Measurements from ENCODE around the gene DNAH14. TPM values are rescaled to one million over a fixed set of nuclear protein-coding genes. Genes with fewer than 3 reads are reported as not detected.
"Not testable (repeated sequence)": the region's sequence is repeated elsewhere in the genome, so short reads cannot be mapped to it uniquely, and the experiment has no call there.

Gene DNAH14
- total RNA-seq, result 10 to 100 TPM in 1 of 4 donors, 1 to 10 TPM in 3; 8.0 to 10.1 (median 9.0) TPM
- polyA plus RNA-seq, result 3.4 TPM
- long read RNA-seq, donor 1, partial matches to known transcripts, result 1 of 6 reads
- long read RNA-seq, donor 1, other reads (novel, unspliced or antisense), result 3 of 6 reads
- long read RNA-seq, donor 2, partial matches to known transcripts, result 0 of 3 reads
- long read RNA-seq, donor 2, other reads (novel, unspliced or antisense), result 2 of 3 reads
- long read RNA-seq, donor 3, partial matches to known transcripts, result 1 of 6 reads
- long read RNA-seq, donor 3, other reads (novel, unspliced or antisense), result 1 of 6 reads
- long read RNA-seq, donor 4, partial matches to known transcripts, result 0 of 4 reads
- long read RNA-seq, donor 4, other reads (novel, unspliced or antisense), result 1 of 4 reads

GRCh38 chr1:224929335-224930237 lies at the start of gene DNAH14:
Gene DNAH14, plus strand, starts transcription at chr1:224929675. Its CDS starts 23,028 bp downstream, at chr1:224952703.
- Histone ChIP-seq H3K27ac (ENCODE audit: low read length) (no peak within 1 kb of the TSS), H3K9me3 (ENCODE audit: control insufficient read depth, low read length) (no peaks in the 10 kb centered on the region), H3K4me3 (ENCODE audit: low read length) (peak within 1 kb of the TSS; percentile 38), H3K27me3 (ENCODE audit: control insufficient read depth, insufficient read depth) (no peaks in the 10 kb centered on the region), H3K4me1 (ENCODE audit: control insufficient read depth, insufficient read depth, low read length) (no peaks in the 10 kb centered on the region)
- ATAC-seq (peak; percentile 99), DNase-seq (peak; percentile 82 to 87 (median 85))
- WGBS, result 2% methylated on average over 75 of the region's 75 CpGs
- intact Hi-C loops (cut with DNase I), result no loop called here

- peaks cover 3% of the 10 kb centered on the region for H3K27me3 ChIP-seq (ENCODE audit: control insufficient read depth, insufficient read depth)
- no peak for ATAC-seq
Measured at GRCh38 chr1:224880593-224881307, 48.7 kb upstream of the DNAH14 start.

DNA sequence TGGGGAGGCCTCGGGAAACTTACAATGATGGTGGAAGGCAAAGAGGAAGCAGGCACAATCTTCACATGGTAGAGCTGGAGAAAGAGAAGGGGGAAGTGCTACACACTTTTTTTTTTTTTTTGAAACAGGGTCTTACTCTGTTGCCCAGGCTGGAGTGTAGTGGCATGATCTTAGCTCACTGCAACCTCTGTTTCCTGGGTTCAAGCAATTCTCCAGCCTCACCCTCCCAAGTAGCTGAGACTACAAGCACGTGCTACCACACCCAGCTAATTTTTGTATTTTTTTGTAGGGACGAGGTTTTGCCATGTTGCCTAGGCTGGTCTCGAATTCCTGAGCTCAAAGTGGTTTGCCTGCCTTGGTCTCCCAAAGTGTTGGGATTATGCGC lies 48.2 kb upstream of the DNAH14 start:
- ATAC-seq; H3K27ac ChIP-seq (ENCODE audit: low read length); H3K4me3 ChIP-seq (ENCODE audit: low read length); H3K4me1 ChIP-seq (ENCODE audit: control insufficient read depth, insufficient read depth, low read length); H3K27me3 ChIP-seq (ENCODE audit: control insufficient read depth, insufficient read depth); H3K9me3 ChIP-seq (ENCODE audit: control insufficient read depth, low read length); DNase-seq; intact Hi-C loops (cut with DNase I): not testable (repeated sequence)
- 86% methylated on average over 5 of the region's 5 CpGs for WGBS

More at GRCh38 chr1:224880593-224881307, 48.7 kb upstream of the DNAH14 start:
- intact Hi-C loops (cut with DNase I), result no loop called here
- WGBS, result 52% methylated on average over 8 of the region's 8 CpGs
- DNase-seq, result no peak
- H3K4me1 ChIP-seq (ENCODE audit: control insufficient read depth, insufficient read depth, low read length), result no peaks in the 10 kb centered on the region
- no peak overlapping the region for H3K27ac ChIP-seq (ENCODE audit: low read length)
- H3K4me3 ChIP-seq (ENCODE audit: low read length), result no peak overlapping the region
- H3K9me3 ChIP-seq (ENCODE audit: control insufficient read depth, low read length), result peaks cover 3% of the 10 kb centered on the region

GRCh38 chr1:224881762-224882211 lies 47.7 kb upstream of the DNAH14 start:
- no peak overlapping the region for H3K27ac ChIP-seq (ENCODE audit: low read length)
- H3K4me3 ChIP-seq (ENCODE audit: low read length), result no peak overlapping the region
- H3K4me1 ChIP-seq (ENCODE audit: control insufficient read depth, insufficient read depth, low read length), result no peaks in the 10 kb centered on the region
- peaks cover 3% of the 10 kb centered on the region for H3K9me3 ChIP-seq (ENCODE audit: control insufficient read depth, low read length)
- DNase-seq (no peak), ATAC-seq (no peak)
- intact Hi-C loops (cut with DNase I), result no loop called here
- peaks cover 3% of the 10 kb centered on the region for H3K27me3 ChIP-seq (ENCODE audit: control insufficient read depth, insufficient read depth)

DNA sequence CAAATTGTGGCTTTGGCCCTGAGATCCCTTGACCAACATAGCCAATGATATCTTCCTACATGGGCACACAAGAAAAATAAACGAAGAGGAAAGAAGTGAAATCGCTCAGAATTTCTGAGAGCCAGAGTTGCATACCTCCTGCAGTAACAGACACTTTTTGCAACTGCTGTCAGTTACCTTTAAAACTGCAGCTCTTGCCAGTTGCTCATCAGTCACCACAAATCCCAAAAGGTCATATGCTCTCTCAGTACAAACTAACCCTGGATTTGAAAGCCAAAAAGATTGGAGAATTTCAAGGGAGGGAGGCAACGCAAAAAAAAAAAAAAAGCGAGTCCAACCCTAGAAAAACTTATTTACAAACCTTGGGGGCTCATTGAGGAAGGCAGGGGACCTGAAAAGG lies 47.2 kb upstream of the DNAH14 start:
- Histone ChIP-seq H3K9me3 (ENCODE audit: control insufficient read depth, low read length) (peaks cover 3% of the 10 kb centered on the region), H3K4me1 (ENCODE audit: control insufficient read depth, insufficient read depth, low read length) (no peaks in the 10 kb centered on the region), H3K27ac (ENCODE audit: low read length) (no peak overlapping the region), H3K27me3 (ENCODE audit: control insufficient read depth, insufficient read depth) (peaks cover 3% of the 10 kb centered on the region), H3K4me3 (ENCODE audit: low read length) (no peak overlapping the region)
- WGBS, result 72% methylated on average over 4 of the region's 4 CpGs
- DNase-seq, result no peak
- intact Hi-C loops (cut with DNase I), result no loop called here
- no peak for ATAC-seq

- no peaks in the 10 kb centered on the region for H3K4me1 ChIP-seq (ENCODE audit: control insufficient read depth, insufficient read depth, low read length)
- no peak overlapping the region for H3K27ac ChIP-seq (ENCODE audit: low read length)
- 86% methylated on average over 2 of the region's 2 CpGs for WGBS
Measured at GRCh38 chr1:224883091-224883490, 46.4 kb upstream of the DNAH14 start.

DNA sequence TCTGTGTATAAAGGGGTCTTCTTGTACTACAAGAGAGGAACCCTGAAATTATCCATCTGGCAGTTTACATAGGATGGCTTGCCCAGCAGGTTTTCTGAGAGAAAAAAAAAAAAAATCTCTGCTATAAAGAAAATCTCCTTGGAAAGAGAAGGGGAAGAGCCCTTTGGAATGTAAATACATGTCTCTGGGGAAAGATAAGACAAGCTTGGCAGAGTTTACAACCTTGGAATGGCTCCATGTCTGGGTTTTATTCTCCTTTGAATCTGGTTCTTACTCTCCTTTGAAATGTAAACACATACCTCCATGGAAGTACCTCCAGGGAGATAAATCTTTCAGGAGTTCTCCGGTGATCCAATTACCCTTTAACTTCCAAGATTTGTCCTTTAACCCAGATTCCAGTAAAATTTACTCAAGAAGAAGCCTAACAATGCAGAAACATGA lies 45.1 kb upstream of the DNAH14 start:
- WGBS, result 36% methylated on average over 1 of the region's 1 CpG
- intact Hi-C loops (cut with DNase I), result no loop called here
- H3K4me3 ChIP-seq (ENCODE audit: low read length), result no peak overlapping the region
- no peak for DNase-seq
- H3K27ac ChIP-seq (ENCODE audit: low read length), result no peak overlapping the region
- H3K9me3 ChIP-seq (ENCODE audit: control insufficient read depth, low read length), result peaks cover 3% of the 10 kb centered on the region
- no peak for ATAC-seq
- H3K4me1 ChIP-seq (ENCODE audit: control insufficient read depth, insufficient read depth, low read length), result no peaks in the 10 kb centered on the region
- no peaks in the 10 kb centered on the region for H3K27me3 ChIP-seq (ENCODE audit: control insufficient read depth, insufficient read depth)

More at GRCh38 chr1:224883091-224883490, 46.4 kb upstream of the DNAH14 start:
- intact Hi-C loops (cut with DNase I), result no loop called here
- Histone ChIP-seq H3K27me3 (ENCODE audit: control insufficient read depth, insufficient read depth) (peaks cover under 1% of the 10 kb centered on the region), H3K9me3 (ENCODE audit: control insufficient read depth, low read length) (peaks cover 3% of the 10 kb centered on the region), H3K4me3 (ENCODE audit: low read length) (no peak overlapping the region)
- ATAC-seq, result no peak
- no peak for DNase-seq

DNA sequence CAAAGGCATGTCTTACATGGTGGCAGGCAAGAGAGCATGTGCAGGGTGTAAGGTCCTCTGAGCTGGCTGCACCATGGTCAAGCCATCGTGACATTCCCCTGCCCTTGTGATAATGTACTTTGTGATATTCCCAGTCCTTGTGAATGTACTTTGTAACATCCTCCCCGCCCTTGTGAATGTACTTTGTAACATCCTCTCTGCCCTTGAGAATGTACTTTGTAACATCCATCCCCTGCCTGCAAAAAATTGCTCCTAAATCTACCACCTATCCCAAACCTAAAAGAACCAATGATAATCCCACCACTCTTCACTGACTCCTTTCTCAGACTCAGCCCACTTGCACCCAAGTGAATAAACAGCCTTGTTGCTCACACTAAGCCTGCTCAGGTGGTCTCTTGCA lies 44.1 kb upstream of the DNAH14 start:
- H3K9me3 ChIP-seq (ENCODE audit: control insufficient read depth, low read length); H3K4me1 ChIP-seq (ENCODE audit: control insufficient read depth, insufficient read depth, low read length); H3K27me3 ChIP-seq (ENCODE audit: control insufficient read depth, insufficient read depth); intact Hi-C loops (cut with DNase I); H3K4me3 ChIP-seq (ENCODE audit: low read length); H3K27ac ChIP-seq (ENCODE audit: low read length); DNase-seq; ATAC-seq: not testable (repeated sequence)
- 89% methylated on average over 2 of the region's 2 CpGs for WGBS

- Histone ChIP-seq H3K27ac (ENCODE audit: low read length) (no peak overlapping the region), H3K4me1 (ENCODE audit: control insufficient read depth, insufficient read depth, low read length) (no peaks in the 10 kb centered on the region), H3K9me3 (ENCODE audit: control insufficient read depth, low read length) (no peaks in the 10 kb centered on the region), H3K27me3 (ENCODE audit: control insufficient read depth, insufficient read depth) (no peaks in the 10 kb centered on the region), H3K4me3 (ENCODE audit: low read length) (no peak overlapping the region)
- intact Hi-C loops (cut with DNase I), result no loop called here
- ATAC-seq (no peak), DNase-seq (no peak)
- 27% methylated on average over 3 of the region's 3 CpGs for WGBS
Measured at GRCh38 chr1:224894915-224895314, 34.6 kb upstream of the DNAH14 start.

- DNase-seq, result no peak
- 81% methylated on average over 5 of the region's 5 CpGs for WGBS
- intact Hi-C loops (cut with DNase I), result no loop called here
- Histone ChIP-seq H3K27me3 (ENCODE audit: control insufficient read depth, insufficient read depth) (no peaks in the 10 kb centered on the region), H3K4me3 (ENCODE audit: low read length) (no peak overlapping the region), H3K4me1 (ENCODE audit: control insufficient read depth, insufficient read depth, low read length) (no peaks in the 10 kb centered on the region), H3K9me3 (ENCODE audit: control insufficient read depth, low read length) (no peaks in the 10 kb centered on the region), H3K27ac (ENCODE audit: low read length) (no peak overlapping the region)
- no peak for ATAC-seq
Measured at GRCh38 chr1:224896130-224896781, 33.2 kb upstream of the DNAH14 start.
